Urothelium cell line (cell line): Measurements from ENCODE around the gene HOXA6.
A peak's percentile ranks its signal among the peaks of the same experiment; 100 is the strongest.

Experiments
- DNase-seq: peaks from one replicate; pipeline ENCODE4 v3.0.0; 2011; ENCODE audit warnings: low spot score, mixed read lengths
- FAIRE-seq: peaks from 2 replicates; lab custom pipeline; 2011; peaks lifted over from hg19 to GRCh38; lab: Jason Lieb, UNC

Gene HOXA6

DNA sequence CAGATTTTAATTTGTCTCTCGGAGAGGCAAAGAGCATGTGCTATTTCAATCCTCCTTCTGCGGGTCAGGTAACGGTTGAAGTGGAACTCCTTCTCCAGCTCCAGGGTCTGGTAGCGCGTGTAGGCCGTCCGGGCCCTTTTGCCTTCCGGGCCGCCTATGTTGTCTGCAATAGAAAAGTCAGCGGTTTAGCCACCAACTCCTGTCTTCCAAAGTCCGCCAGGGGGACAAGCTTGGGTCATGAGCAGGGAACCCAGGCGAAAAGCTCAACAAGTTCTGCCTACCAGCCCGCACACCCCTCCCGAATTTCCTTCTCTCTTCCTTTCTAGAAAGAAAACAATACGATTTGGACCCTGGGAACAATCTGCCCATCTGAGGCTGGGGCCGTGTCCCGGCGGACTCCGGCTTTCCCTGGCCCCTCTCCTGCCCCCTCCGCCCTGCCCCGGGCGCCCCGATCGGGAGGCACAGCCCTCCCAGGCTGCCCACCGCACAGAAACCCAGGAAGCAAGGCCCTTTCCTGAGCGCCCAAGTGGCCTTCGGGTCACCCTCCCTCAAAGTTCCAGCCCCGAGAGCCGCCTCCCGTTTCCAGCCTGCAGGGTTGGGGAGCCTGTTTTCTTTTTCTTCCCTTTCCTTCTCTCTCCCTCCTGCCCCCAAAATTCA lies 5.5 kb downstream of the HOXA6 start:
- FAIRE-seq = no peak

DNA sequence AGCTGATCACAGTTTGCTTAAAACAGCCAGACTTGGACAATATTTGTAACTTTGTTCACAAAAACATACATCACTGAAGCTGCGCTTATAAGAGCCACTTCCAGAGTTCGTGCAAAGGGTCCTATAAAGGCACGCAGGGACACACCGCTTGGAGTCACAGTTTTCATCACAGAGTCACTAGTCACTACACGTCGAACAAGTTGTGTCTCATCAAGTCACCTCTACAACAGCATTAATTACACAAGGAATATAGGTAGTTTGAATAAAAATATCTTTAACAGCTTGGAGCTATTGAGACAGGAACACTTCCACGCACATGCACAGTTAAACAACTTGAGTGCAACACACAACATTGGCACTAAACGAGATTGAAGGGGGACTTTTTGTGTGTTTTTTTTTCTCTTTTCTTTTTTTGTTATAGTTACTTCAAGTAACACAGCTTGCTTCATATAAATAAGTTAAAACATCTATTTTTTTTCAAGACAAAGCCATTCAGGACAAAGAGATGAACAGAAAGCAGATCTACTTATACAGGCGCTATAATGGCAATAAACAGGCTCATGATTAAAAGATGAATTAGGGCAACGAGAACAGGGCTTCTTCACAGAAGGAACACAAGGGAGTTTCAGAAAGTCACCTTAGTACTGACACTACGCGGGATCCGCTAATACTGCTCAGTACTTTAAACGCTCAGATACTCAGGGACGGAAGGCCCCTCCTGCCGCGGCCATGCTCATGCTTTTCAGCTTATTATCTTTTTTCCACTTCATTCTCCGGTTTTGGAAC lies 6.2 kb downstream of the HOXA6 start:
- FAIRE-seq = no peak
- DNase-seq = no peak

More for the DNA sequence above, 5.5 kb downstream of the HOXA6 start:
- DNase-seq = no peak

DNA sequence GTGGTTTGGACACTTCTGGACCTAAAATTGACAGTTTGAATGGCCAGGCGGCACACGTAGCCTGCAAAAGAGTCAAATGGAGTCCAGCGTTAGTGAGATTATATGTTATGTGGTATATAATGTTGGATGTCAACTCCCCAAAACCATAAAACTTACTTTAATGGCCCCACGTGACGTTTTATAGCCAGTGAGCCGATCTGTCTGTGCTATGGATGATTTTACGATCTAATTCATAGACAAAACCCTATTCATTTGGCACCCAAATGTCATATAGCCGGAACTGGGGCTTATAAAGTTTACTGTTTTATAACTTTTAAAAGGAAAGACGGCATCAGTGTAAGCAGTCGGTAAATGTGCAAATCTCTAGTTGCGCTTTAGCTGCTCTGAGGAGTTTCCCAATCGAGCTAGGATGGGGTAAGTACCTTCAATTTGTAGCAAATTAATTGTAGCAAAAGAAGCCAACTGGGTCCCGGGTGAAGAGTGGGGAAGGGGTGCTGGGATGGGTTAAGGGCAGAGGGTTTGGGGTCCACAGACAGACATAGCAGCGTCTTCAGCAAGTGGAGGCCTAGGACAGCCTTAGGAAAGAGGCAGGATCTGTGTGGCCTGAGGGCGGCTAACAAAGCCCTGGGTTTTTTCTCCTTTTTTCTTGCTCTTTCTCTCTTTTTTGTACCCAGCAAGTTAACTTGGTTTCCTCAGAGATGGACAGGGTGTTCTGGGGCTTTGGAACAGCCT lies 7.3 kb downstream of the HOXA6 start:
- FAIRE-seq = no peak
- DNase-seq = no peak

GRCh38 chr7:27139334-27140125 lies 8.0 kb downstream of the HOXA6 start:
- FAIRE-seq (no peak), DNase-seq (no peak)

GRCh38 chr7:27138985-27139333 lies 8.6 kb downstream of the HOXA6 start:
- no peak for FAIRE-seq
- DNase-seq = no peak

GRCh38 chr7:27138472-27138871 lies 9.1 kb downstream of the HOXA6 start:
- FAIRE-seq (no peak), DNase-seq (no peak)

DNA sequence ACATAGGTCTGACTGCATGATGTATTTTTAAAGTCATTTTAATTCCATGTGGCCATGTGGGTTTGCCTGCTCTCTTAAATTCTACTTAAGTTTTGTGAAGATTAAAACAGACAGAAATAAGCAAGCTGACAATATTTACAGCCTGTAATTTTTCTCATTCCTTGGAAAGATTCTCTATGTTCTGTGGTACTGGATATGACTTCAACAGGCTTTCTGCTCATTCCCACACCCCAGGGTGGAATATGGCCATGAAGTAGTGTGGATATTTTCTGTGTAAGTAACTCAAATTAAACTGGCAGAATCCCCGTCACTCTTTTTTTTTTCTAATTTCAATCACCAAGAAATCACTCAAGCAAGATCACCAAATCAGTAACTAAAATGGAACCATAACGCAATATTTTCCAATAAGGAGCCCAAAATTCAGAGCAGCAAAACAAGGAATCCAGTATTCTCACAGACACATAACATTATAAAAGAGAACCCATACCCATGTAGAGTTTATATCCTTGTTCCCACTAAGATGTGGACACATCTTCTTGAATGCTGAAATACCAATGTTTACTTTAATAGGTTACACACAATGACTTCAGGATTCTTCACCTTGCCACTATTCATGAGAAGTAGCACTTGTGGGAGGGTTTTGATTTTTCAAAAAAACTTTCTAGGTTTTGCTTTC lies 9.8 kb downstream of the HOXA6 start:
- FAIRE-seq (no peak), DNase-seq (no peak)

GRCh38 chr7:27134392-27134791 lies 13.2 kb downstream of the HOXA6 start:
- FAIRE-seq = no peak
- no peak for DNase-seq

GRCh38 chr7:27133409-27134231 lies 14.0 kb downstream of the HOXA6 start:
- DNase-seq (no peak), FAIRE-seq (no peak)

DNA sequence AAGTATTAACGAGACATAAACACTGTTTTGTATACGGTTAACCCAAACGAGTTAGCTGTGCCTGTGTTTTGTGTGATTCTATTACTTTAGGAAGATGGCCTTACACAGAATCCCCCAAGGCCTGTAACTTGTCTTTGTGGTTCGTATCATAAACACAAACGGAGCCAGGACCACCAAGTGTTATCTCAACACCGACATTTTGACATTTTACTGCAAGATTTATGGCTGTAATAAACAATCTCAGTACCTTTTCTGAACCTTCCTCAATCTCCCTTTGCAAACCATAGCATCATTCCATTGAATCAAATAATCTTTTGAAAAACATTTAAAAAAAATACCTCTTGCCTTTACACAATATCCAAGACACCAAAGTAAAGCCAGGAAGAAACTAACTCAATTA lies 14.6 kb downstream of the HOXA6 start:
- DNase-seq = no peak
- FAIRE-seq = no peak

- DNase-seq (no peak), FAIRE-seq (no peak)
Measured at GRCh38 chr7:27132214-27132613, 15.4 kb downstream of the HOXA6 start.

- DNase-seq (no peak), FAIRE-seq (no peak)
Measured at GRCh38 chr7:27131390-27131819, 16.2 kb downstream of the HOXA6 start.

- DNase-seq (peak; percentile 98), FAIRE-seq (peak; percentile 98)
Measured at GRCh38 chr7:27130540-27131389, 16.8 kb downstream of the HOXA6 start, which contains the start of gene HOXA4. HOXA4 (minus strand) TSS chr7:27130757; CDS start chr7:27130733, 24 bp downstream.

DNA sequence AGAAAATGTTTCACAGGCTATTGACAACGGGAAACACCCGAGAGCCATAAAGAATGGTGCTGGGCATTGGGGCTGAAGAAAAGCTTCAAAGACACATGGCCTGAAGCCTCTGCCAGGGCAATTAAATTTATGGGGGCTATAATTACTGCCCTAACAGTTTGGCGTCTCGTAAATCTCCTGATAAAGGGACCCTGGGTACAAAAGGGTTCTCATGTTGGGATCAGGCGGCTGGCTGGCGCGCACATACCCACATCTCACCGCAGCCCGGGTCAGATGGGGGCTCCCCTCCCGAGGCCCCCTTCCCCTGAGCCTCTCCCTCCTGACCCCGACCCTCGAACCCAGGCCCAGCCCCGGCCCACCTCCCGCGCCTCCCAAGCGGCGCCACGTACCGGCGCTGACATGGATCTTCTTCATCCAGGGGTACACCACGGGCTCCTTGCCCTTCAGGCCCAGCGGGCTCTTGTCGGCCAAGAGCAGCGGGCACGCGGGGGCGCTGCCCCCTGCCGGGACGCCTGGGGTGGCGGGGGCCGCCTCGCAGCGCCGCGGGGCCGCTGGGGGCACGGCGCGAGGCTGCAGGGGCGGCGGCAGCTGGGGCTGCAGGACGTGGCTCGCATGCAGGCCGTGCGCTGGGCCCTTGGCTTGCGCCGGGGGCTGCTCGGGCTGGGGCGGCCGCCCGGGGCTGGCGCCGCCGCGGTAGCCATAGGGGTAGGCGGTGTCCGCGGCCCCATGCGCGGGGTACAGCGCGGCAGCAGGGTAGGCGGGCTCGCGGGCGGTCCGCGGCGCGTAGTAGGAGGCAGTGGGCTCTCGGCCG lies 17.6 kb downstream of the HOXA6 start:
- DNase-seq (peak; percentile 83), FAIRE-seq (peak; percentile 42)

GRCh38 chr7:27128776-27129728 lies 18.5 kb downstream of the HOXA6 start:
- no peak for DNase-seq
- FAIRE-seq = no peak

GRCh38 chr7:27128034-27128433 lies 19.5 kb downstream of the HOXA6 start:
- DNase-seq (no peak), FAIRE-seq (peak; percentile 13)
